ENCODE data around the gene TNFRSF25.
"Not testable (repeated sequence)": the region's sequence is repeated elsewhere in the genome, so short reads cannot be mapped to it uniquely, and the experiment has no call there.

TNFRSF25 gene

GRCh38 chr1:6503884-6504602 is 38.1 kb upstream of the TNFRSF25 start:
- no peak overlapping the region for H3K4me3 ChIP-seq (ENCODE audit: low read depth, low read length)
- DNase-seq (ENCODE audit: low read depth): no peak

GRCh38 chr1:6502000-6502891 is 36.3 kb upstream of the TNFRSF25 start:
- no peak for DNase-seq (ENCODE audit: low read depth)

GRCh38 chr1:6501279-6501813 is 35.4 kb upstream of the TNFRSF25 start:
- no peak overlapping the region for H3K4me3 ChIP-seq (ENCODE audit: low read depth, low read length)
- no peak for DNase-seq (ENCODE audit: low read depth)

More at GRCh38 chr1:6502000-6502891, 36.3 kb upstream of the TNFRSF25 start:
- H3K4me3 ChIP-seq (ENCODE audit: low read depth, low read length): no peak overlapping the region

- no peak overlapping the region for H3K4me3 ChIP-seq (ENCODE audit: low read depth, low read length)
- DNase-seq (ENCODE audit: low read depth): no peak
Measured at GRCh38 chr1:6500544-6501278, 34.7 kb upstream of the TNFRSF25 start.

GRCh38 chr1:6499296-6499695 is 33.3 kb upstream of the TNFRSF25 start:
- H3K4me3 ChIP-seq (ENCODE audit: low read depth, low read length): no peak overlapping the region

GRCh38 chr1:6498576-6499111 is 32.7 kb upstream of the TNFRSF25 start:
- DNase-seq (ENCODE audit: low read depth): no peak

More at GRCh38 chr1:6499296-6499695, 33.3 kb upstream of the TNFRSF25 start:
- DNase-seq (ENCODE audit: low read depth): no peak

GRCh38 chr1:6497867-6498575 is 32.0 kb upstream of the TNFRSF25 start:
- H3K4me3 ChIP-seq (ENCODE audit: low read depth, low read length): peak overlapping the region; percentile 65
- DNase-seq (ENCODE audit: low read depth): no peak

More at GRCh38 chr1:6498576-6499111, 32.7 kb upstream of the TNFRSF25 start:
- no peak overlapping the region for H3K4me3 ChIP-seq (ENCODE audit: low read depth, low read length)

GRCh38 chr1:6497215-6497866 is 31.4 kb upstream of the TNFRSF25 start:
- peak overlapping the region; percentile 70 for H3K4me3 ChIP-seq (ENCODE audit: low read depth, low read length)
- DNase-seq (ENCODE audit: low read depth): no peak

- H3K4me3 ChIP-seq (ENCODE audit: low read depth, low read length): peak overlapping the region; percentile 70
- no peak for DNase-seq (ENCODE audit: low read depth)
Measured at GRCh38 chr1:6496890-6497214, 30.9 kb upstream of the TNFRSF25 start.

GRCh38 chr1:6496365-6496721 is 30.4 kb upstream of the TNFRSF25 start:
- peak overlapping the region; percentile 70 for H3K4me3 ChIP-seq (ENCODE audit: low read depth, low read length)
- DNase-seq (ENCODE audit: low read depth): no peak

GRCh38 chr1:6495540-6496364 is 29.8 kb upstream of the TNFRSF25 start:
- peak overlapping the region; percentile 70 for H3K4me3 ChIP-seq (ENCODE audit: low read depth, low read length)

GRCh38 chr1:6495041-6495441 is 29.1 kb upstream of the TNFRSF25 start:
- H3K4me3 ChIP-seq (ENCODE audit: low read depth, low read length): no peak overlapping the region
- DNase-seq (ENCODE audit: low read depth): no peak

More at GRCh38 chr1:6495540-6496364, 29.8 kb upstream of the TNFRSF25 start:
- no peak for DNase-seq (ENCODE audit: low read depth)

- H3K4me3 ChIP-seq (ENCODE audit: low read depth, low read length): no peak overlapping the region
Measured at GRCh38 chr1:6494627-6495026, 28.7 kb upstream of the TNFRSF25 start.

GRCh38 chr1:6493834-6494223 is 27.9 kb upstream of the TNFRSF25 start:
- DNase-seq (ENCODE audit: low read depth); H3K4me3 ChIP-seq (ENCODE audit: low read depth, low read length): not testable (repeated sequence)

More at GRCh38 chr1:6494627-6495026, 28.7 kb upstream of the TNFRSF25 start:
- no peak for DNase-seq (ENCODE audit: low read depth)

- no peak overlapping the region for H3K4me3 ChIP-seq (ENCODE audit: low read depth, low read length)
- no peak for DNase-seq (ENCODE audit: low read depth)
Measured at GRCh38 chr1:6491966-6492365, 26.0 kb upstream of the TNFRSF25 start.

GRCh38 chr1:6491480-6491962 is 25.5 kb upstream of the TNFRSF25 start, which contains the start of gene PLEKHG5:
Gene PLEKHG5, minus strand, starts transcription at chr1:6491667. Its CDS starts 14,096 bp downstream, at chr1:6477571.
- DNase-seq (ENCODE audit: low read depth): peak; percentile 57
- H3K4me3 ChIP-seq (ENCODE audit: low read depth, low read length): peak within 1 kb of the TSS; percentile 61

GRCh38 chr1:6491081-6491449 is 25.1 kb upstream of the TNFRSF25 start:
- no peak for DNase-seq (ENCODE audit: low read depth)
- H3K4me3 ChIP-seq (ENCODE audit: low read depth, low read length): peak overlapping the region; percentile 61

Data from skeletal muscle cell (primary cell).